Liver (tissue), 9 donors: ENCODE data around the gene AHSG. TPM values are rescaled to one million over a fixed set of nuclear protein-coding genes. Genes with fewer than 3 reads are reported as not detected.
A peak's percentile ranks its signal among the peaks of the same experiment; 100 is the strongest.

Experiments used
- DNase-seq: peaks from one replicate; pipeline ENCODE4 v3.0.0-alpha.2; 2017; ENCODE audit warnings: low spot score
- H3K27ac ChIP-seq, 2 donors: one replicate each; pipeline ENCODE4 v1.7.0; 2013; ENCODE audit warnings: inconsistent platforms in 2 of 2, low read length in 2 of 2, control low read depth in 1 of 2, low read depth in 1 of 2, mild to moderate bottlenecking in 1 of 2
- H3K27me3 ChIP-seq, 4 donors: one replicate each; pipeline versions ENCODE4 v1.6.1 to v1.7.0; 2013; ENCODE audit warnings: low read length in 3 of 4, inconsistent platforms in 1 of 4, mild to moderate bottlenecking in 1 of 4, moderate library complexity in 1 of 4; ENCODE audit not compliant: control insufficient read depth in 4 of 4, insufficient read depth in 4 of 4
- H3K36me3 ChIP-seq, 4 donors: one replicate each; pipeline versions ENCODE4 v1.6.1 to v1.7.0; 2013; ENCODE audit warnings: low read length in 3 of 4, mild to moderate bottlenecking in 3 of 4, low read depth in 1 of 4, moderate library complexity in 1 of 4; ENCODE audit not compliant: control insufficient read depth in 4 of 4, insufficient read depth in 3 of 4
- H3K4me1 ChIP-seq, 4 donors: one replicate each; pipeline versions ENCODE4 v1.6.1 to v1.7.0; 2013; ENCODE audit warnings: low read length in 3 of 4, mild to moderate bottlenecking in 3 of 4, moderate library complexity in 1 of 4; ENCODE audit not compliant: control insufficient read depth in 4 of 4, insufficient read depth in 4 of 4
- H3K4me3 ChIP-seq, 3 donors: one replicate each; pipeline versions ENCODE4 v1.6.1 to v1.7.0; 2013; ENCODE audit warnings: low read length in 3 of 3, control low read depth in 1 of 3, low read depth in 1 of 3, mild to moderate bottlenecking in 1 of 3
- H3K9ac ChIP-seq, 2 donors: one replicate each; pipeline ENCODE4 v1.7.0; 2013; ENCODE audit warnings: low read length in 2 of 2, mild to moderate bottlenecking in 2 of 2, moderate library complexity in 2 of 2, control low read depth in 1 of 2, low read depth in 1 of 2
- H3K9me3 ChIP-seq, 4 donors: one replicate each; pipeline versions ENCODE4 v1.6.1 to v1.7.0; 2013; ENCODE audit warnings: low read length in 3 of 4; ENCODE audit not compliant: control insufficient read depth in 4 of 4
- FOXA1 ChIP-seq: IDR thresholded peaks from 2 replicates; pipeline ENCODE4 v1.6.1; 2016; ENCODE audit warnings: antibody characterized with exemption
- FOXA2 ChIP-seq: IDR thresholded peaks from 2 replicates; pipeline ENCODE4 v1.6.1; 2016; ENCODE audit warnings: antibody characterized with exemption
- GABPA ChIP-seq, 2 donors: IDR thresholded peaks in 1 of 2; conservative IDR thresholded peaks in 1 of 2; 2 replicates each; pipeline ENCODE4 v1.6.1; 2016; ENCODE audit warnings: antibody characterized with exemption in 2 of 2, mild to moderate bottlenecking in 1 of 2, moderate library complexity in 1 of 2
- HNF4A ChIP-seq, 2 donors: conservative IDR thresholded peaks; 2 replicates each; pipeline ENCODE4 v1.6.1; 2016; ENCODE audit warnings: antibody characterized with exemption in 2 of 2, mild to moderate bottlenecking in 2 of 2
- HNF4G ChIP-seq: IDR thresholded peaks from 2 replicates; pipeline ENCODE4 v1.6.1; 2016; ENCODE audit warnings: antibody characterized with exemption
- JUND ChIP-seq, 2 donors: IDR thresholded peaks; 2 replicates each; pipeline ENCODE4 v1.6.1; 2016; ENCODE audit warnings: antibody characterized with exemption in 2 of 2
- MAX ChIP-seq: IDR thresholded peaks from 2 replicates; pipeline ENCODE4 v1.6.1; 2016; ENCODE audit warnings: antibody characterized with exemption
- RAD21 ChIP-seq, 2 donors: IDR thresholded peaks; 2 replicates each; pipeline ENCODE4 v1.6.1; 2016; ENCODE audit warnings: antibody characterized with exemption in 2 of 2, mild to moderate bottlenecking in 2 of 2
- RXRA ChIP-seq, 2 donors: IDR thresholded peaks; 2 replicates each; pipeline ENCODE4 v1.6.1; 2017 to 2018; ENCODE audit warnings: antibody characterized with exemption in 2 of 2, mild to moderate bottlenecking in 1 of 2
- SP1 ChIP-seq: IDR thresholded peaks from 2 replicates; pipeline ENCODE4 v1.6.1; 2018; ENCODE audit warnings: antibody characterized with exemption, mild to moderate bottlenecking
- TAF1 ChIP-seq: conservative IDR thresholded peaks from 2 replicates; pipeline ENCODE4 v1.6.1; 2016; ENCODE audit warnings: antibody characterized with exemption, mild to moderate bottlenecking
- YY1 ChIP-seq: IDR thresholded peaks from 2 replicates; pipeline ENCODE4 v1.6.1; 2016; ENCODE audit warnings: antibody characterized with exemption, mild to moderate bottlenecking
- WGBS: extraction: QIAGEN DNeasy Blood & Tissue Kit; methylation state at CpG from one replicate; pipeline ENCODE4 v1.1.7; 2013; 5-methylcytosine and 5-hydroxymethylcytosine counted together
- polyA plus RNA-seq, 2 donors: library from polyadenylated mRNA; stranded (reverse) in 1 of 2; unstranded in 1 of 2; fragments of 200-250 nt in 1 of 2; fragments of >200 nt in 1 of 2; fragmentation: Nextera tagmentation in 1 of 2; extraction: Ambion mirVana in 1 of 2; gene quantifications; one replicate each; pipeline versions ENCODE4 v1.2.1 to v1.2.3, GENCODE V29; 2013 to 2015
- total RNA-seq, 2 donors: library from RNA; depleted of rRNA; stranded (reverse); fragments of >200 nt; gene quantifications; one replicate each; pipeline ENCODE4 v1.2.3, GENCODE V29; 2014
- TF ChIP-seq, protein P1 (sequence below): IDR thresholded peaks from 2 replicates; pipeline ENCODE4 v1.6.1; 2016; ENCODE audit warnings: antibody characterized with exemption
- TF ChIP-seq, protein P2 (sequence below): IDR thresholded peaks from 2 replicates; pipeline ENCODE4 v1.6.1; 2016; ENCODE audit warnings: antibody characterized with exemption
- donor health status: healthy.
- donor health status: healthy.
- donor health status: healthy.
- donor health status: healthy.
- donor health status: healthy.

The AHSG gene
- total and polyA plus RNA-seq, 4 donors = 965 to 4,470 (median 2,050) TPM

DNA sequence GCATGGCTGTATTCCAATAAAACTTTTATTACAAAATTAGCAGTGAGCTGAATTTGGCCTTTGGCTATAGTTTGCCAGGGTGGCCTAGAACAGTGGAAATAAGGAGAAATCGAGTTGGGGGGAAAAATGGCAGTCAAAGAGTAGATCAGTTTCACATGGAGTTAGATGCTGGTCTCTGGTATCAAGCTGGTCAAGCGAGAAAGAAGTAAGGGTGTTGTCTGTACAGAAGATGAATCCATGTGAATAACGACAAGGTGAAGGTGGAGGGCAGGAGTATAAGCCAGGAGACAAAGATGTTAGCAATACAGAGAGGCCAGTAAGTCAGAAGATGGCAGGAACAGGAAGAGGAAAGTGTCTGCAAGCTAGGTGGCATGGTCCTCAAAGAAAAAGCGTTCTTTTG, 11.7 kb downstream of the AHSG start (continued):
- TF ChIP-seq MAX (no peak), FOXA1 (no peak), FOXA2 (no peak), GABPA (IDR thresholded peaks at IDR 0.05 in 1 of 2, conservative IDR thresholded peaks at IDR 0.05 in 1 of 2) (no peak), YY1 (no peak)
- TF ChIP-seq, protein P1, sequence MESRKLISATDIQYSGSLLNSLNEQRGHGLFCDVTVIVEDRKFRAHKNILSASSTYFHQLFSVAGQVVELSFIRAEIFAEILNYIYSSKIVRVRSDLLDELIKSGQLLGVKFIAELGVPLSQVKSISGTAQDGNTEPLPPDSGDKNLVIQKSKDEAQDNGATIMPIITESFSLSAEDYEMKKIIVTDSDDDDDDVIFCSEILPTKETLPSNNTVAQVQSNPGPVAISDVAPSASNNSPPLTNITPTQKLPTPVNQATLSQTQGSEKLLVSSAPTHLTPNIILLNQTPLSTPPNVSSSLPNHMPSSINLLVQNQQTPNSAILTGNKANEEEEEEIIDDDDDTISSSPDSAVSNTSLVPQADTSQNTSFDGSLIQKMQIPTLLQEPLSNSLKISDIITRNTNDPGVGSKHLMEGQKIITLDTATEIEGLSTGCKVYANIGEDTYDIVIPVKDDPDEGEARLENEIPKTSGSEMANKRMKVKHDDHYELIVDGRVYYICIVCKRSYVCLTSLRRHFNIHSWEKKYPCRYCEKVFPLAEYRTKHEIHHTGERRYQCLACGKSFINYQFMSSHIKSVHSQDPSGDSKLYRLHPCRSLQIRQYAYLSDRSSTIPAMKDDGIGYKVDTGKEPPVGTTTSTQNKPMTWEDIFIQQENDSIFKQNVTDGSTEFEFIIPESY = no peak

- no peaks in the 10 kb centered on the region for H3K9me3 ChIP-seq
- 28% methylated on average over 4 of the region's 4 CpGs for WGBS
- no peaks in the 10 kb centered on the region for H3K27me3 ChIP-seq
- peaks cover 0 to 7% (median 2%) of the 10 kb centered on the region in 4 donors for H3K4me1 ChIP-seq
- DNase-seq = no peak
- no peak overlapping the region for H3K4me3 ChIP-seq
- TF ChIP-seq JUND (IDR thresholded peaks at IDR 0.05) (no peak), HNF4A (conservative IDR thresholded peaks at IDR 0.05) (no peak), YY1 (no peak), RXRA (IDR thresholded peaks at IDR 0.05) (peak; percentile 52 to 81)
- TF ChIP-seq, protein P2, sequence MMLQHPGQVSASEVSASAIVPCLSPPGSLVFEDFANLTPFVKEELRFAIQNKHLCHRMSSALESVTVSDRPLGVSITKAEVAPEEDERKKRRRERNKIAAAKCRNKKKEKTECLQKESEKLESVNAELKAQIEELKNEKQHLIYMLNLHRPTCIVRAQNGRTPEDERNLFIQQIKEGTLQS = no peak
- H3K36me3 ChIP-seq = no peaks in the 10 kb centered on the region
- no peak overlapping the region for H3K27ac ChIP-seq
- H3K9ac ChIP-seq = no peak overlapping the region
Observed at GRCh38 chr3:186625600-186626042, 12.8 kb downstream of the AHSG start.

DNA sequence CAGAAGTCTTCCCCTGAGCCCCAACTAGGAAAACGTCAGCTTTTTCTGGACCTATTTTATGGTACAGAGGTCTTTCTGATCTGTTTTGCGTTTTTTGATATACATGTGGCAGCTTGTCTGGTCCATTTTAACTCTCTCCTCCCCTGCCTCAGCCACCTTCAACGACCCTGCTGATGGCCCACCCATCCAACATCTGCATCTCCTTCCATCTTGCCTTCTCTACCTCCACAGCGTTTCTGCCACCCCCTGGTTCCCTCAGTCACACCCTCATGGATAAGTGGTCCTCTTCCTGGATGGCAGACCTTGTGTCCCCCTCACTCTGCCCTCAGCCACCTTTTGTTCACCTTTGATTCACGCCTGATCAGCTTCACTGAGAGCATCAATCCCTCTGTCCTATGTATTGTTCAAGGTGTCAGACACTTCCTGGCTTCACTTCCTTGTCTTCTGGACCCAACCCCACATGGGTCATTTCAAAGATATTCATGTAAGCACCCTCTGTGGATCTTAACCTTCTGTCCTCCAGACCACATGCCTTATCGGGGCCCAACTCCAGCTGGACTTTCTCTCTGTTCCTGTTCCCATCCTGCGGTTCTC, 13.5 kb downstream of the AHSG start:
- WGBS = 61% methylated on average over 7 of the region's 7 CpGs
- Histone ChIP-seq H3K9me3 (no peaks in the 10 kb centered on the region), H3K27me3 (no peaks in the 10 kb centered on the region), H3K36me3 (no peaks in the 10 kb centered on the region), H3K27ac (no peak overlapping the region), H3K4me1 (peaks cover 2 to 14% (median 5%) of the 10 kb centered on the region in 4 donors), H3K9ac (no peak overlapping the region), H3K4me3 (no peak overlapping the region)
- DNase-seq = no peak
- TF ChIP-seq JUND (IDR thresholded peaks at IDR 0.05) (no peak), TAF1 (no peak), HNF4A (conservative IDR thresholded peaks at IDR 0.05) (no peak), GABPA (IDR thresholded peaks at IDR 0.05 in 1 of 2, conservative IDR thresholded peaks at IDR 0.05 in 1 of 2) (no peak), SP1 (no peak), YY1 (no peak), RAD21 (IDR thresholded peaks at IDR 0.05) (no peak), MAX (no peak), RXRA (IDR thresholded peaks at IDR 0.05) (no peak), FOXA2 (no peak), FOXA1 (no peak), HNF4G (no peak)
